Stomach (tissue), 9 donors: Measurements from ENCODE around the gene C16orf90. TPM values are rescaled to one million over a fixed set of nuclear protein-coding genes. Genes with fewer than 3 reads are reported as not detected.

Source experiments
- DNase-seq, 2 donors: peaks; one replicate each; pipeline versions ENCODE4 v3.0.0 to v3.0.0-alpha.2; 2013 to 2019
- H3K27ac ChIP-seq, 5 donors: fragments of 200-600 bp in 4 of 5; sonication (generic) in 4 of 5; one replicate each; pipeline ENCODE4 v1.5.1; 2013 to 2019; ENCODE audit warnings: mild to moderate bottlenecking in 1 of 5, moderate library complexity in 1 of 5
- H3K27me3 ChIP-seq, 3 donors: fragments of 200-600 bp; sonication (generic); one replicate each; pipeline ENCODE4 v1.5.1; 2017 to 2019; ENCODE audit warnings: mixed run types in 1 of 3
- H3K36me3 ChIP-seq, 4 donors: fragments of 200-600 bp; sonication (generic); 1 replicate in 3 of 4; 2 replicates in 1 of 4; pipeline ENCODE4 v1.5.1; 2016 to 2019
- H3K4me1 ChIP-seq, 4 donors: fragments of 200-600 bp; sonication (generic); one replicate each; pipeline ENCODE4 v1.5.1; 2016 to 2019
- H3K4me3 ChIP-seq, 4 donors: fragments of 200-600 bp; sonication (generic) in 3 of 4; one replicate each; pipeline ENCODE4 v1.5.1; 2016 to 2019; ENCODE audit warnings: mild to moderate bottlenecking in 1 of 4
- H3K9me3 ChIP-seq, 4 donors: fragments of 200-600 bp; sonication (generic); one replicate each; pipeline ENCODE4 v1.5.1; 2016 to 2019
- CTCF ChIP-seq, 7 experiments: fragments of 450-650 bp in 4 of 7; fragments of 200-600 bp in 3 of 7; sonication (generic) in 3 of 7; IDR thresholded peaks; one replicate each; pipeline ENCODE4 v1.5.1; 2016 to 2019; ENCODE audit warnings: antibody characterized with exemption in 7 of 7, control low read depth in 2 of 7, mild to moderate bottlenecking in 1 of 7
- EP300 ChIP-seq: sonication (generic); formaldehyde crosslinking; IDR thresholded peaks from one replicate; pipeline ENCODE4 v1.6.1; 2017; ENCODE audit warnings: antibody characterized with exemption
- POLR2A ChIP-seq, 4 donors: fragments of 450-650 bp; IDR thresholded peaks; one replicate each; pipeline ENCODE4 v1.6.1; 2016; ENCODE audit warnings: antibody characterized with exemption in 4 of 4, control low read depth in 2 of 4, mild to moderate bottlenecking in 1 of 4, moderate library complexity in 1 of 4
- POLR2AphosphoS5 ChIP-seq, 3 donors: sonication (generic); formaldehyde crosslinking; IDR thresholded peaks; one replicate each; pipeline ENCODE4 v1.6.1; 2016; ENCODE audit warnings: antibody characterized with exemption in 3 of 3
- whole genome bisulfite sequencing, 5 donors: extraction: QIAGEN DNeasy Blood & Tissue Kit in 3 of 5; methylation state at CpG; one replicate each; pipeline versions ENCODE4 v1.1.5 to v1.1.7; 2013 to 2018; 5-methylcytosine and 5-hydroxymethylcytosine counted together
- intact Hi-C: fragments of 100-400 bp; cut with DNase I; formaldehyde crosslinking; loops from one replicate; pipeline ENCODE4 v1.15.1; 2023; ENCODE audit warnings: low total_unique reads
- polyA plus RNA-seq, 3 donors: library from polyadenylated mRNA; stranded (reverse); fragments of 200-250 nt; gene quantifications; one replicate each; pipeline ENCODE4 v1.2.3, GENCODE V29; 2013
- total RNA-seq, 5 donors: library from RNA; depleted of rRNA; stranded (reverse); fragments of >200 nt; gene quantifications; one replicate each; pipeline versions ENCODE4 v1.1.0 to v1.2.3, GENCODE V29; 2014 to 2016
- donor health status: healthy with polysubstance abuse.
- donor health status: Bipolar disorder and iron deficiency.
- donor health status: healthy.

The C16orf90 gene
- total and polyA plus RNA-seq, 8 donors, result not detected

GRCh38 chr16:3481696-3482658 lies 13.3 kb downstream of the C16orf90 start:
- H3K27me3 ChIP-seq, result no peaks in the 10 kb centered on the region
- H3K4me3 ChIP-seq, result no peak overlapping the region
- no peak for TF ChIP-seq POLR2A (IDR thresholded peaks at IDR 0.05)
- no peak for TF ChIP-seq EP300
- no peak for TF ChIP-seq CTCF (IDR thresholded peaks at IDR 0.05)
- no peak for TF ChIP-seq POLR2AphosphoS5 (IDR thresholded peaks at IDR 0.05)
- no peaks in the 10 kb centered on the region for H3K9me3 ChIP-seq
- peaks cover 69 to 93% (median 93%) of the 10 kb centered on the region in 4 donors for H3K36me3 ChIP-seq
- H3K4me1 ChIP-seq, result no peaks in the 10 kb centered on the region
- DNase-seq, result no peak
- intact Hi-C loops, result no loop called here
- no peak overlapping the region for H3K27ac ChIP-seq
- 88 to 92% (median 92%) methylated on average over 31 to 32 of the region's 32 CpGs for WGBS, 5 donors

- intact Hi-C loops, result no loop called here
- TF ChIP-seq POLR2AphosphoS5 (IDR thresholded peaks at IDR 0.05) (no peak), CTCF (IDR thresholded peaks at IDR 0.05) (no peak), POLR2A (IDR thresholded peaks at IDR 0.05) (no peak), EP300 (no peak)
- peaks cover 0 to 3% (median 1%) of the 10 kb centered on the region in 4 donors for H3K4me1 ChIP-seq
Measured at GRCh38 chr16:3480901-3481695, 14.2 kb downstream of the C16orf90 start.

GRCh38 chr16:3479654-3480216 lies 15.6 kb downstream of the C16orf90 start:
- DNase-seq, result no peak
- Histone ChIP-seq H3K27me3 (no peaks in the 10 kb centered on the region), H3K4me1 (peaks cover 0 to 16% (median 13%) of the 10 kb centered on the region in 4 donors), H3K27ac (no peak overlapping the region), H3K4me3 (no peak overlapping the region), H3K9me3 (no peaks in the 10 kb centered on the region), H3K36me3 (peaks cover 47 to 86% (median 83%) of the 10 kb centered on the region in 4 donors)
- TF ChIP-seq POLR2AphosphoS5 (IDR thresholded peaks at IDR 0.05) (no peak), CTCF (IDR thresholded peaks at IDR 0.05) (no peak), EP300 (no peak), POLR2A (IDR thresholded peaks at IDR 0.05) (no peak)
- WGBS, 5 donors, result 83 to 91% (median 87%) methylated on average over 12 of the region's 12 CpGs
- intact Hi-C loops, result no loop called here

More at GRCh38 chr16:3480901-3481695, 14.2 kb downstream of the C16orf90 start:
- no peaks in the 10 kb centered on the region for H3K27me3 ChIP-seq
- WGBS, 5 donors, result 69 to 79% (median 72%) methylated on average over 17 to 18 of the region's 18 CpGs
- no peak overlapping the region for H3K27ac ChIP-seq
- DNase-seq, result no peak
- H3K9me3 ChIP-seq, result no peaks in the 10 kb centered on the region
- no peak overlapping the region for H3K4me3 ChIP-seq
- H3K36me3 ChIP-seq, result peaks cover 61 to 93% (median 92%) of the 10 kb centered on the region in 4 donors
